ENCODE measurements around the gene PLEKHA4. TPM values are rescaled to one million over a fixed set of nuclear protein-coding genes. Genes with fewer than 3 reads are reported as not detected.
A peak's percentile ranks its signal among the peaks of the same experiment; 100 is the strongest.

Gene PLEKHA4
- total and polyA plus RNA-seq, 10 of the 15 experiments (the other 5 are each of a cell fraction or from before 2014, with no cell fraction given) = 0.13 to 10.0 (median 6.4) TPM; not detected in 1

DNA sequence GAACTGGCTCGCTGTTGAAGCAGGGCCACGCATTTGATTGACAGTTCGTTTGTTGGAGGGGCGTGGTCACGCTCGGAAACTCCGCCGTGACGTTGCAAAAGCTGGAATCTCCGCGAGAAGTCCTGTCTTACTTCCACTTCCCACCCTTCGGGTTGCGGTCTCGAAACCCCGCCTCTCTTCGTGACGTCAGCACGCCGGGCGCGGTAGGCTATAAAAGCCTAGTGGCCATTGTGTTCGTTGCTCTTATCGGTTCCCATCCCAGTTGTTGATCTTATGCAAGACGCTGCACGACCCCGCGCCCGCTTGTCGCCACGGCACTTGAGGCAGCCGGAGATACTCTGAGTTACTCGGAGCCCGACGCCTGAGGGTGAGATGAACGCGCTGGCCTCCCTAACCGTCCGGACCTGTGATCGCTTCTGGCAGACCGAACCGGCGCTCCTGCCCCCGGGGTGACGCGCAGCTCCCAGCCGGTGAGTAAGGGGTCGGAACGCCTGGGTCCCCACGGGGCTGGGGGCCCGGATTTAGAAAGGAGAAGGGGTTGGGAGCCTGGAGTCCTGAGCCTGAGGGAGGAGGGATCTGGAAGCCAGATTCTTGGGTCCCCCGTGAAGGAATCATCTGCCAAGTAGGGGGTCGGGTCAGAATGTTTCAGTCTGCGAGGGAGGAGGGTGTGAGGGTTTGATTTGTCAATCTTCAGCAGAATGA is 3.9 kb upstream of the PLEKHA4 start, which contains the start of gene PPP1R15A (continued):
- TF ChIP-seq WRNIP1 (IDR thresholded peaks at IDR 0.05; ENCODE audit: borderline replicate concordance, low read depth, low read length) (no peak), RB1 (IDR thresholded peaks at IDR 0.05; ENCODE audit: borderline replicate concordance) (peak; percentile 65; the same call in 1 of the 2 replicates), ZNF274 (IDR thresholded peaks at IDR 0.05; ENCODE audit: insufficient read depth, insufficient read length) (no peak), PML (IDR thresholded peaks at IDR 0.05; ENCODE audit: low read length) (peak; percentile 99), ZNF622 (IDR thresholded peaks at IDR 0.05) (no peak), ZZZ3 (IDR thresholded peaks at IDR 0.05; ENCODE audit: control insufficient read depth, insufficient read length, low read depth) (no peak), TCF7 (IDR thresholded peaks at IDR 0.05; ENCODE audit: borderline replicate concordance) (no peak), BMI1 (IDR thresholded peaks at IDR 0.05; ENCODE audit: borderline replicate concordance) (no peak), TCF12 (IDR thresholded peaks at IDR 0.05; ENCODE audit: low read depth, low read length) (peak; percentile 88; the same call in 1 of the 2 replicates), TBL1XR1 (IDR thresholded peaks at IDR 0.05; ENCODE audit: low read depth, low read length) (peak; percentile 49; the same call in 1 of the 2 replicates), EGR1 (IDR thresholded peaks at IDR 0.05; ENCODE audit: borderline replicate concordance in 1 of 2, low read depth in 2 of 2, low read length in 2 of 2) (peak in 1 of 2 experiments; percentile 54; a peak in 1 of 3 replicates), MTA2 (IDR thresholded peaks at IDR 0.05; ENCODE audit: low read depth) (no peak), IKZF1 (conservative IDR thresholded peaks at IDR 0.05) (peak; percentile 74; the same call in 1 of the 2 replicates), SMAD5 (IDR thresholded peaks at IDR 0.05; ENCODE audit: low read depth) (peak; percentile 99), PAX8 (IDR thresholded peaks at IDR 0.05) (no peak), NRF1 (conservative IDR thresholded peaks at IDR 0.05; ENCODE audit: low read depth, low read length) (no peak), ASH2L (IDR thresholded peaks at IDR 0.05; ENCODE audit: borderline replicate concordance, low read depth) (no peak), STAT3 (IDR thresholded peaks at IDR 0.05; ENCODE audit: low read depth, low read length) (no peak), RAD51 (IDR thresholded peaks at IDR 0.05) (no peak), NR2C1 (IDR thresholded peaks at IDR 0.05) (no peak)
- TF ChIP-seq, protein P1, sequence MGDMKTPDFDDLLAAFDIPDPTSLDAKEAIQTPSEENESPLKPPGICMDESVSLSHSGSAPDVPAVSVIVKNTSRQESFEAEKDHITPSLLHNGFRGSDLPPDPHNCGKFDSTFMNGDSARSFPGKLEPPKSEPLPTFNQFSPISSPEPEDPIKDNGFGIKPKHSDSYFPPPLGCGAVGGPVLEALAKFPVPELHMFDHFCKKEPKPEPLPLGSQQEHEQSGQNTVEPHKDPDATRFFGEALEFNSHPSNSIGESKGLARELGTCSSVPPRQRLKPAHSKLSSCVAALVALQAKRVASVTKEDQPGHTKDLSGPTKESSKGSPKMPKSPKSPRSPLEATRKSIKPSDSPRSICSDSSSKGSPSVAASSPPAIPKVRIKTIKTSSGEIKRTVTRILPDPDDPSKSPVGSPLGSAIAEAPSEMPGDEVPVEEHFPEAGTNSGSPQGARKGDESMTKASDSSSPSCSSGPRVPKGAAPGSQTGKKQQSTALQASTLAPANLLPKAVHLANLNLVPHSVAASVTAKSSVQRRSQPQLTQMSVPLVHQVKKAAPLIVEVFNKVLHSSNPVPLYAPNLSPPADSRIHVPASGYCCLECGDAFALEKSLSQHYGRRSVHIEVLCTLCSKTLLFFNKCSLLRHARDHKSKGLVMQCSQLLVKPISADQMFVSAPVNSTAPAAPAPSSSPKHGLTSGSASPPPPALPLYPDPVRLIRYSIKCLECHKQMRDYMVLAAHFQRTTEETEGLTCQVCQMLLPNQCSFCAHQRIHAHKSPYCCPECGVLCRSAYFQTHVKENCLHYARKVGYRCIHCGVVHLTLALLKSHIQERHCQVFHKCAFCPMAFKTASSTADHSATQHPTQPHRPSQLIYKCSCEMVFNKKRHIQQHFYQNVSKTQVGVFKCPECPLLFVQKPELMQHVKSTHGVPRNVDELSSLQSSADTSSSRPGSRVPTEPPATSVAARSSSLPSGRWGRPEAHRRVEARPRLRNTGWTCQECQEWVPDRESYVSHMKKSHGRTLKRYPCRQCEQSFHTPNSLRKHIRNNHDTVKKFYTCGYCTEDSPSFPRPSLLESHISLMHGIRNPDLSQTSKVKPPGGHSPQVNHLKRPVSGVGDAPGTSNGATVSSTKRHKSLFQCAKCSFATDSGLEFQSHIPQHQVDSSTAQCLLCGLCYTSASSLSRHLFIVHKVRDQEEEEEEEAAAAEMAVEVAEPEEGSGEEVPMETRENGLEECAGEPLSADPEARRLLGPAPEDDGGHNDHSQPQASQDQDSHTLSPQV (IDR thresholded peaks at IDR 0.05) = no peak
- TF ChIP-seq, protein P2, sequence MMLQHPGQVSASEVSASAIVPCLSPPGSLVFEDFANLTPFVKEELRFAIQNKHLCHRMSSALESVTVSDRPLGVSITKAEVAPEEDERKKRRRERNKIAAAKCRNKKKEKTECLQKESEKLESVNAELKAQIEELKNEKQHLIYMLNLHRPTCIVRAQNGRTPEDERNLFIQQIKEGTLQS (IDR thresholded peaks at IDR 0.05; ENCODE audit: borderline replicate concordance, extremely low read depth, low read depth, low read length) = no peak
- TF ChIP-seq, protein P3, sequence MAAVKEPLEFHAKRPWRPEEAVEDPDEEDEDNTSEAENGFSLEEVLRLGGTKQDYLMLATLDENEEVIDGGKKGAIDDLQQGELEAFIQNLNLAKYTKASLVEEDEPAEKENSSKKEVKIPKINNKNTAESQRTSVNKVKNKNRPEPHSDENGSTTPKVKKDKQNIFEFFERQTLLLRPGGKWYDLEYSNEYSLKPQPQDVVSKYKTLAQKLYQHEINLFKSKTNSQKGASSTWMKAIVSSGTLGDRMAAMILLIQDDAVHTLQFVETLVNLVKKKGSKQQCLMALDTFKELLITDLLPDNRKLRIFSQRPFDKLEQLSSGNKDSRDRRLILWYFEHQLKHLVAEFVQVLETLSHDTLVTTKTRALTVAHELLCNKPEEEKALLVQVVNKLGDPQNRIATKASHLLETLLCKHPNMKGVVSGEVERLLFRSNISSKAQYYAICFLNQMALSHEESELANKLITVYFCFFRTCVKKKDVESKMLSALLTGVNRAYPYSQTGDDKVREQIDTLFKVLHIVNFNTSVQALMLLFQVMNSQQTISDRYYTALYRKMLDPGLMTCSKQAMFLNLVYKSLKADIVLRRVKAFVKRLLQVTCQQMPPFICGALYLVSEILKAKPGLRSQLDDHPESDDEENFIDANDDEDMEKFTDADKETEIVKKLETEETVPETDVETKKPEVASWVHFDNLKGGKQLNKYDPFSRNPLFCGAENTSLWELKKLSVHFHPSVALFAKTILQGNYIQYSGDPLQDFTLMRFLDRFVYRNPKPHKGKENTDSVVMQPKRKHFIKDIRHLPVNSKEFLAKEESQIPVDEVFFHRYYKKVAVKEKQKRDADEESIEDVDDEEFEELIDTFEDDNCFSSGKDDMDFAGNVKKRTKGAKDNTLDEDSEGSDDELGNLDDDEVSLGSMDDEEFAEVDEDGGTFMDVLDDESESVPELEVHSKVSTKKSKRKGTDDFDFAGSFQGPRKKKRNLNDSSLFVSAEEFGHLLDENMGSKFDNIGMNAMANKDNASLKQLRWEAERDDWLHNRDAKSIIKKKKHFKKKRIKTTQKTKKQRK (IDR thresholded peaks at IDR 0.05; ENCODE audit: low read depth, low read length) = no peak
